CD1c-positive myeloid dendritic cell (primary cell): ENCODE measurements around the gene C20orf141.
A peak's percentile ranks its signal among the peaks of the same experiment; 100 is the strongest.
"Not testable (repeated sequence)": the region's sequence is repeated elsewhere in the genome, so short reads cannot be mapped to it uniquely, and the experiment has no call there.

Source experiments
- DNase-seq: peaks from one replicate; pipeline ENCODE4 v3.0.0-alpha.2; 2016; ENCODE audit errors: extremely low spot score

C20orf141 gene

DNA sequence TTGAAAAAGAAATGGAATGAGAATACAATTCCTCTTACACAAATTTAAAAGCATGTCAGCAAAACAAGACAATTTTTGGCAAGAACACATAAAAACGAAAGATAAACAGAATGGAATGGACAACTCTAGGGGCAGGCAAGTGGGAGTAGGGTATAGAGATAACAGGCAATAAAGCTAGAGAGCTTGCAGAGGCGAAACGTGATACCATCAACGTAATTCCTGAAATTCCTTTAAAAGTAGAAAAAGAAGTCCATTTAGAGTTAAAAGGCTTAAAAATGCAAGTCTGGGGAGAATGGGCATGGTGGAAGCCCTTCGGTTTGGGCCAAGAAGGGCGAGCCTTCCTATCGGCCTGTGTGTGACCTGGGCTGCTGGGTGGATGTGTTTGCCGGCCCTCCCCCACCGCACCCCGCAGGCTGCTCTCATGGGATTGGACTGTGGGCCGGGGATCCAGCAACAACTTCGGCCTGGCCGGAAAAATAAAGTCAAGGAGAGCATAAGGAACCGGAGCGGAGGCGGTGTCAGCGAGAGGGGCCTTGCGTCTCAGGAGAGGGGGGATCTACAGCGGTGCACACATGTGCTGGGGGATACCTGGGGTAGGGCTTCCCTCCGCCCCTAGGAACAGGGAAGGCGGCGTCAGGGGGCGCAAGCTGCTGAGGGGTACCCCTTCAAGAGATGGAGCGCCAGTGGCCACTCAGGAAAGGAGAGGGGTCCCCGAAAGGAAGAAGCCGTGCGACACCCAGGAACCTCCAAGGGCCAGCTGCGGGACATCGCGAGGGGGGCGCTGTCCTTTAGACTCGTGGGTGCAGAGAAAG lies 5.5 kb downstream of the C20orf141 start:
- DNase-seq, result no peak

GRCh38 chr20:2820896-2821869 lies 6.4 kb downstream of the C20orf141 start:
- DNase-seq, result no peak

DNA sequence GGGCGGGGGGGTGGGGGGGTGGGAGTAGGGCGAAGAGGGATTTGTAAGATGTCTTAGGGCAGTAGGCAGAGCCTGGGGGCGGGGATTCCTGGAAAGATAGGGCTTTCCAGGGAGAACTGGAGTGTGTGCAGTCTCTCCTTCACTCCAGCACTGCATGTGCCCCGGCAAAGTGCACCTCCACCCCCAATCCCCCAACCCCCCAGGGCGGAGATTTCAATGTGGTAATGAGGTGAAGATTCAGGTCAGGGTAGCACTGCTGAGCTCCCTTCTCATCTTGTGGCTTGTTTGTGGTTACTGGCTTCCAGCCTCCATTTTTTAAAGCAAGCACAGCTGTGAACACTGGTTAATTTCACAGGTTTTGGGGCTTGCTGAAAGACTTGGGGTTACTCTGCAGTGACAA lies 7.3 kb downstream of the C20orf141 start:
- DNase-seq, result peak; percentile 13

DNA sequence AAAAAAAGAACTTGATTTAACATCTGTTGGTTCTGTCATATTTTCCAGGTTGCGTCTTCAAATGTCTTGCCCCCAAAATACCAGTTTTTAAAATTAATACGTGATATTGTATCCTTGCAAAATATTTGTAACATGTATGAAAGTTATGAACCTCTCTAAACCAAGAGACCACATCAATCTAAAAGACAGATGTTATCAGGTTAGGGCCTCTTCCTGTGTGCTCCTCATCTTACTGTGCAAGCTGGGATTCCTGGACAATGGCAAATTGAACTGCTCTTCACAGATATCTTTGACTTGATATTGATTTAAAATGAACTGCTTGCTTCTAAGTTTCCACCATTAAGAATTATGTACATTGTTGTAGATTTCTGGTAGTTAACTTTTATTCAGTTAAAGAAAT lies 11.0 kb downstream of the C20orf141 start:
- DNase-seq, result no peak

GRCh38 chr20:2826655-2827054 lies 11.9 kb downstream of the C20orf141 start:
- DNase-seq, result no peak

DNA sequence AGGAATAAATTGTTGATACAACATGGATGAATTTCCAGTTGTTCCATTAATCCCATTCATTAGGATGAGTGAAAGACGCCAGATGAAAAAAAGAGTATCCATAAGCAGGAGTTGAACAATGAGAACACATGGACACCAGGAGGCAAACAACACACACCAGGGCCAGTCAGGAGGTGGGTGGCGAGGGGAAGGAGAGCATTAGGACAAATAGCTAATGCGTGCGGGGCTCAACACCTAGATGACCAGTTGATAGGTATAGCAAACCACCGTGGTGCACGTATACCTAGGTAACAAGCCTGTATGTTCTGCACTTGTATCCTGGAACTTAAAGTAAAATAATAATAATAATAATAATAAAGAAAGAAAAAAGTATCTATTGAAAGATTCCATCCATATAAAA lies 14.6 kb downstream of the C20orf141 start:
- no peak for DNase-seq

DNA sequence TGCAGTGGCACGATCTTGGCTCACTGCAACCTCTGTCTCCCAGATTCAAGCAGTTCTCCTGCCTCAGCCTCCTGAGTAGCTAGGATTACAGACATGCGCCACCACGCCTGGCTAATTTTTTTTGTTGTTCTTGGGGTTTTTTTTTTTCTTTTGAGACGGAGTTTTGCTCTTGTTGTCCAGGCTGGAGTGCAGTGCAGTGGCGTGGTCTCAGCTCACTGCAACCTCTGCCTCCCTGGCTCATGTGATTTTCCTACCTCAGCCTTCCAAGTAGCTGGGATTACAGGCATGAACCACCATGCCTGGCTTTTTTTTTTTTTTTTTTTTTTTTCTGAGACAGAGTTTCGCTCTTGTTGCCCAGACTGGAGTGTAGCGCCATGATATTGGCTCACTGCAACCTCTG lies 16.4 kb downstream of the C20orf141 start:
- DNase-seq, result not testable (repeated sequence)

GRCh38 chr20:2833761-2834160 lies 19.0 kb downstream of the C20orf141 start:
- peak; percentile 68 for DNase-seq

DNA sequence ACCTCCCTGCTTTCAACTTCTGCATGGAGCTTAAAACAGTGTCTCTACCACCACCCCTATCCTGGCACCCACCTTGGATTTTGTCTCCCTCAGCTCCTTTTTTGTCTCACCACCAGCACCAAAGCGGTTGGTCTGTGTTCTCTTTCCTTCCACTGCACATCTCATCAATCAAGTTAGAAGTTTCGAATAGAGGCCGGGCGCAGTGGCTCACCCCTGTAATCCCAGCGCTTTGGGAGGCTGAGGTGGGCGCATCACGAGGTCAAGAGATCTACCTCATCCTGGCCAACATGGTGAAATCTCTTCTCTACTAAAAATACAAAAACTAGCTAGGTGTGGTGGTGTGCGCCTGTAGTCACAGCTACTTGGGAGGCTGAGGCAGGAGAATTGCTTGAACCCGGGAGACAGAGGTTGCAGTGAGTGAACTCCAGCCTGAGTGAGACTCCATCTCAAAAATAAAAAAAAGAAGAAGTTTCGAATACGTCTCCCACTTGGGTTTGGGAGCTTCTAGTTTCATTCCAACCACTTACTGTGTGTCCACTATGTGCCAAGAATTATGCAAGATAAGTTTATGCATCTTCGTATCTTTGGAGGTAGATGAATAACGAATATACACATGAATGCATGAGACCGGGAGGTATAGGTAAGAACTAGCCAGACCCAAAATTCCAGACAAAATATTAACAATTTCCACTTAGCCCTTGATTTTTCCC lies 19.8 kb downstream of the C20orf141 start:
- DNase-seq, result peak; percentile 35

- no peak for DNase-seq
Observed at GRCh38 chr20:2835331-2835796, 20.6 kb downstream of the C20orf141 start.

GRCh38 chr20:2836035-2836434 lies 21.2 kb downstream of the C20orf141 start:
- DNase-seq, result no peak

DNA sequence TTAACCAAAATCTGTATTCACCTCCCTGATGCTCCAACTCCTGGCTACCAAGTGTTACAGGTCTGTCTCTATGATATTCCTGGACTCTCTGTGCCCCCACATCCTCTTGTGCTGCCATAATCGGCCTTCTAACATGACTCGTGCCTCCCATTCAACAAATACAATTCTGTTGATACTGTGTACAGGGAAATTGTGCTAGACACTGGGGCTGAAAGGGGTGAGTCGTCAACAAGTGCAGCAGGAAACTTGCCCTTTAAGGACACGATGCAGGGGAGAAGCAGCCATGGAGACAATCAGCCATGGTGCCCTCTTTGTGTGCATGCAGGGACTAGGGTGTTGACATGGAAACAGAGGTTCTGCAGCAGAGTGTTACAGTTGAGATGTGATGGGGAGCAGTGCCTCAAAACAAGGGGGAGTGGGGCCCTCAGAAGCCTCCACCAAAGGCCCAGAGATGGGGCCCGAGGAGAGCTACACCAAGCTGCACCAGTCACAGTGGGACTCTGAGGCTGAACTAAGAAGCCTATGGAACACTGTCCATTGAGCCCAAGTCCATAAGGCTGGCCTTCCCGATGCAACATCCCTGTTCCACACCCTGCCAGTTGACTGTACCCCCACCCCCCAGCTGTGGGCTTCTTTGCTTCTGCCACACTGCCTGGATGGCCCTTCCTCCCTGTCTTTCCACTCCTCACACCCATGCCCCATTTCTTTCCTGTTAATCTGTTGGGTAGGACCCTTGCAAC lies 22.6 kb downstream of the C20orf141 start:
- DNase-seq, result no peak

- DNase-seq, result no peak
Observed at GRCh38 chr20:2838170-2838797, 23.5 kb downstream of the C20orf141 start.

DNA sequence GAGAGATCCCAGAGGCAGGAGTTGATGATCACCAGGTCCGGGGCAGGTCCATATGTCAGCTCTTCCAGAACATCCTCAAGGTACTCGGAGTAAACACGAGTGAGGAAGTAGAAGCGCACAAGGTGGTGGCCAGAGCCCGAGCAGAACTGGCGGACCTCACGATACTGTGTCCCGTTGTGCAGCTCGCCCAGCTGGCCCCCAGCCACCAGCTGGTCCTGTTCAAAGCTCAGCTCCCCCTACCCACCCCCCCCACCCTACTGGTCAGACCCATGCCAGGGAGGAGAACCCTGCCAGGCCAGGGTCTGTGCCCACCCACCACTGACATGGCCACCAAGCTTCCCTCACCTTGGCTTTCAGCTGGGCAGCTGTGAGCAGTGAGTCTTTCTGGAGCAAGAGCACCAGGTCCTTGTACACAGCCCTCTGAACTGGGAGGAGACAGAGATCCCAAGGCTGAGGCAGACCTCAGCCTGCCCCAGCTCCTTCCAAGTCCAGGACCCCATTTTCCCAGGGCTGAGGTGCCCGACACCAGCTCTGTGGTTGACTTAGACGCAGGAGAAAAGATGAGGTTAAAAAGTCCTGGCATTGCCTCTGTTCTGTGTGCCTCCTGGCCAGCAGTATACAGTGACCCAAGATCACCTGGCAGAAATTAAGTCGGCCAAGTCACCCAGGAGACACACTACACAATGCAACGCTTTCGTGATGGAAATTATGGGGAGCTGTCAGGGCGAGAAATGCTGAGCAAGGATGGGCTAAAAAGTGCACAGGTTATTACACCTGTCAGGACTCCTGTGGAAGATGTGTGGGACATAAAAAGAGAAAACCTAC lies 24.3 kb downstream of the C20orf141 start:
- no peak for DNase-seq

GRCh38 chr20:2839732-2840137 lies 24.9 kb downstream of the C20orf141 start:
- DNase-seq, result no peak

DNA sequence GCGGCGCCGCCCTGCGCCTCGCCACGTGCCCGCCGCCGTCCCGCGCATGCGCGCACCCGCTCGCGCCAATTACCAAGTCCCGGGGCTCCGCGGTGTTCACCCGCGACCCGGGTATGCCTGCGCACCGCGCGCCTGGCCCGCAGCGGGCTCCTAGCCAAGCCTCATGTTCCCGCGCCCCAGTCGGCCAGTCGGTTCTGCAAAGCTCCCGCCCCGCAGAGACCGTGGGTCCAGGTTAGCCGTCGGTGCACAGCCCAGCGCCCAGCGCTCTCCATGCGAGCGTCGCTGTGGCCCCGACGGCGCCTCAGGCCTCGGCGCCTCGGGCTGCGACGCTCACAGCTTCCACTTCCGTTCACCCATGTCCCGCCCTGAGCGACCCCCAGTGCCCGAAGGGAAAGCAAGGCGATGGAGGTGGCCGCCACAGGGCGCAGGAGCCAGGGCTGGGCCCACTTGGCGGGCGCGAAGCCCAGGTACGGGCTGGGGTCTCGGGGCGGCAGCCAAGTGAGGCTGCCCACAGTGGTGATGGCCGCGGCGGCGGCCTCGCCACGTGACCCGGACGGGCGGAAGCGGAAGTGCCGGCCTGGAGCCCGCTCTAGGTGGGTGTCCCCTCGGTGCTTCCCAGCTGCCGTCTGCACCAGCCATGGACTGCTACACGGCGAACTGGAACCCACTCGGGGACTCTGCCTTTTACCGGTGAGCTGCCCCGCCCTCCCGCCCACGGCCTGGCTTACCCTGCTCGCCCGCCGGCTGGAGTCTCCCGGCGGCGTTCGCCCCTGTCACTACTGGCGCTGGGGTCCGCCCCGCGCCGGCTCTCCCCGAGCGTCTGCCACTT lies 25.6 kb downstream of the C20orf141 start, which contains the start of the genes PCED1A and VPS16:
PCED1A (minus strand) TSS at position 518 of the 829 bp plus-strand sequence. CDS start 743 bp downstream, outside the sequence.
VPS16 (plus strand) TSS at position 608 of the 829 bp plus-strand sequence; CDS start at position 638, 30 bp downstream.
- peak; percentile 93 for DNase-seq

GRCh38 chr20:2840967-2841531 lies 26.3 kb downstream of the C20orf141 start:
- peak; percentile 48 for DNase-seq

DNA sequence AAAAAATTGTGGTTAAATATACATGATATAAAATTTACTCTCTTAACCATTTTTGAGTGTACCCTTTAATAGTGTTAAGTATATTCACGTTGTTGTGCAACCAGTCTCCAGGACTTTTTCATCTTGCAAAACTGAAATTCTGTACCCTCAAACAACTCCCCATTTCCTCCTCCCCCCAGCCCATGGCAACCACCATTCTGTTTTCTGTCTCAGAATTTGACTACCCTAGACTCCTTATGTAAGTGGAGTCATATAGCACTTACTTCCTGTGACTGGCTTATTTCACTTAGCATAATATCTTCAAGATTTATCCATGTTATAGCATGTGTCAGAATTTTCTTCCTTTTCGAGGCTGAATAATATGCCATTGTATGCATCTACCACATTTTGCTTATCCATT lies 30.8 kb downstream of the C20orf141 start:
- DNase-seq, result no peak
